RWPE1 (cell line): ENCODE measurements around the gene TEX19.

Experiments
- CTCF ChIA-PET: fragments of 350-600 bp; sonication (Branson Sonifier 250); formaldehyde crosslinking; extraction: SDS; loops from one replicate; lab custom pipeline; 2021; lab: Yijun Ruan, JAX
- POLR2A ChIA-PET: fragments of 400-600 bp; formaldehyde crosslinking; extraction: SDS; loops from one replicate; lab custom pipeline; 2020; ENCODE audit warnings: antibody characterized with exemption; ENCODE audit not compliant: low non-redundant PET; lab: Yijun Ruan, JAX
- DNase-seq: peaks from one replicate; pipeline ENCODE4 v3.0.0; 2012; ENCODE audit warnings: low spot score
- H3K27ac ChIP-seq: fragments of 450-650 bp; 2 replicates; pipeline ENCODE4 v1.5.1; 2017
- CTCF ChIP-seq: fragments of 450-650 bp; conservative IDR thresholded peaks from 2 replicates; pipeline ENCODE4 v1.5.1; 2017; ENCODE audit warnings: low read depth, mild to moderate bottlenecking

The TEX19 gene

GRCh38 chr17:82386881-82387704, 28.0 kb downstream of the TEX19 start:
- CTCF ChIA-PET: no interaction called here

GRCh38 chr17:82387705-82388106, 28.7 kb downstream of the TEX19 start:
- no peak overlapping the region for H3K27ac ChIP-seq
- ChIA-PET CTCF (no interaction called here), POLR2A (no interaction called here)
- no peak for DNase-seq
- TF ChIP-seq CTCF: no peak

More at GRCh38 chr17:82386881-82387704, 28.0 kb downstream of the TEX19 start:
- H3K27ac ChIP-seq: no peak overlapping the region
- no peak for DNase-seq
- POLR2A ChIA-PET: no interaction called here
- no peak for TF ChIP-seq CTCF

GRCh38 chr17:82388223-82388921, 29.3 kb downstream of the TEX19 start:
- no peak for TF ChIP-seq CTCF
- H3K27ac ChIP-seq: no peak overlapping the region
- ChIA-PET CTCF (no interaction called here), POLR2A (interaction anchor here (0.5 kb wide), 1 partner anchor 51 kb away, joined by 3 read pairs; no protein-coding TSS in a partner anchor)
- no peak for DNase-seq

- ChIA-PET POLR2A (no interaction called here), CTCF (no interaction called here)
- peak overlapping the region; percentile 17 for H3K27ac ChIP-seq
- TF ChIP-seq CTCF: no peak
- no peak for DNase-seq
Measured at GRCh38 chr17:82388922-82389283, 29.9 kb downstream of the TEX19 start.

- no peak for DNase-seq
- ChIA-PET CTCF (no interaction called here), POLR2A (no interaction called here)
- no peak for TF ChIP-seq CTCF
- H3K27ac ChIP-seq: peak overlapping the region; percentile 17
Measured at GRCh38 chr17:82389379-82389778, 30.3 kb downstream of the TEX19 start.

- no peak for TF ChIP-seq CTCF
- ChIA-PET POLR2A (no interaction called here), CTCF (interaction anchor here (0.6 kb wide), 1 partner anchor 19 kb away, joined by 4 read pairs; no protein-coding TSS in a partner anchor)
- H3K27ac ChIP-seq: no peak overlapping the region
- no peak for DNase-seq
Measured at GRCh38 chr17:82390015-82390859, 31.2 kb downstream of the TEX19 start.
